HG03460 (cell line): ENCODE data around the gene SGMS1.

Source experiments
- ATAC-seq: cut with Tn5 transposase; IDR thresholded peaks from one replicate; pipeline ENCODE4 v1.9.1; 2021; ENCODE audit not compliant: unreplicated experiment

The SGMS1 gene

DNA sequence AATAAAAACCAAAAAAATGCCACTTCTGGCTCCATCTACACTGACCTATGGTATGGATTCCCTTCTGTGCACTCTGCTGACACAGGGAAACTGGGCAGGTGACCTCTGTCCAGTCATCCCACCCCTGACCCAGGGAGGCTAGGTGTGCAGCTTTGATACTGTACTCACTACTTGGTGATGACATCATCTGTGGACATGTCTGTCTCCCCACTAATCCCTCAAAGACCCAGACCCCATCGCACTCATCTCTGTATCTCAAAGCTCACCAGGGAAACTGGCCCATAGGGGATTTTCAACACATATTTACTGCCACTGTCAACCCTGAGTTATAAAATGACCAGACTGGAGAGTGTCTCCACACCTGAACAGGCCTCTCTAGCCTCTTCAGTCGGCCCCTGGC lies 10.6 kb downstream of the SGMS1 start:
- ATAC-seq = peak; percentile 61

DNA sequence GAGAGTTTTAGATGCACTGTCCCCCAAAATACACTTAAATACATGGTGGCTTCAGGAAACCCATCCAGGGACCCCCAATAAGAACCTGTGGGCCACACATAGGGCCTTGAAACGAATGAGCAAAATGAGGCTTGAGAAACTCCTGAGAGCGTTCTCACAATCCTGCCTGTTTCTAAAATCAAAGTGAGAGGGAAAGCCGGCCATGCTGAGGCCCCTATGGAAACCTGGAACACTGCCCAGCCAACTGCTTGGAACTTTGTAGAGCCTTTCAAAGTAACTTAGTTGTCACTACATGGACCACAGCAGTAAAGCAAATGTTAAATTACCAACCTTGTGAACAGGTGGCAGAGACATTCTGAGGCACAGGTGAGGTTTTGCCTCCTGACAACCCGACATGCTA lies 13.4 kb downstream of the SGMS1 start:
- ATAC-seq = no peak

DNA sequence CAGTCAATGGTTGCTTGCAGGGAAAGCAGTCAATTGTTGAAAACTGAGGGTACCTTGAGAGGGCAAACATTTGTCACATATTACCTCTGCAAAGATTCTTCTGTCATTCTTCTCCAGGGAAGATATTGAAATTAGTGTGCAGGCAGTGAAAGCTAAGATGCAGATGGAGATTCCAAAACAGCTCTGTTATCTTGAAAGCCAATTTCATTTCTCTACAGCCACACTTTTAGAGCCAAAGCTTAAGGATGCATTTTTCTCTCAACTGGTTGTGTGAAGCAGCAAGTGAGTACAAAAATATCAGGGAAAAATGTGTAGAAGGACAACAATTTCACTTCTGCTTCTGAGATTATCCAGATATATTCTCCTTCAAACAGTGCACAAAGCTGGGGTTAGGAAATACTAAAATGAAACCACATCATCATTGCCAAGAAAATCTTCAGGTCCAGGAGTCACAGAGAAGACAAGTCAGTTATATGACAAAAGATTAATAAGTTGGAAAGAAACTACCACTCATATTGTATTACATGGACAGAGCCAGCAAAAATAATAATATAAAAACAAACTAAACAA lies 16.3 kb downstream of the SGMS1 start:
- ATAC-seq = no peak

DNA sequence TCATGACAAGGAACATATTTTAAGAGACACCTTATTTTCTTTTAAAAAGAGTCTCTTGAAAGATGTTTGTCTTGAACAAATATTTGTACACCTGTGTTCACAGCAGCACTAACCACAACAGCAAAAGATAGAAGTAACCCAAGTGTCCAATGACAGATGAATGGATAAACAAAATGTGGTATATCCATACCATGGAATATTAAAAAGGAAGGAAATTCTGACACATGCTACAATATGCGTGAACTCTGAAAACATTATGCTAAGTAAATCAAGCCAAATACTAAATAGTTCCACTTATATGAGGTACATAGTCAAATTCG lies 17.8 kb downstream of the SGMS1 start:
- no peak for ATAC-seq

GRCh38 chr10:50605269-50605950 lies 18.3 kb downstream of the SGMS1 start:
- peak; percentile 75 for ATAC-seq

DNA sequence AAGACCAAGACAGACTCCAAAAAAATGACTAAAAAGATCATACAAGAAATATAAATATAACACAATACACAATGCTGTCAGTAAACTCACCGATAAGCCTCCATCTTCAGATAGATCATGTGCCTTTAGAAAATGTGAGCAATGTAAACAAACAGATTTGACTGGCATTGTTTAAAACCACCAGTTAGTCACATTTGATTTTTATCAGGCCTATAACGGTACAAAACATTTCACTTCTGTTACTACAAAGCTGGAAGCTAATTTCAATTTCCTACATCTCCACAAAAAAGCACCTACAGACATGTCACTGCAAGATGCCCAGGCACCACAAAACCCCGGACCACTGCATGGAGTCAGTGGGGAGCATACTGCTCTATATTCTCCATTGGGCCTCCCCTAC lies 18.9 kb downstream of the SGMS1 start:
- no peak for ATAC-seq

GRCh38 chr10:50604049-50604640 lies 19.6 kb downstream of the SGMS1 start:
- ATAC-seq = peak; percentile 49

- no peak for ATAC-seq
Observed at GRCh38 chr10:50603151-50603850, 20.5 kb downstream of the SGMS1 start.

DNA sequence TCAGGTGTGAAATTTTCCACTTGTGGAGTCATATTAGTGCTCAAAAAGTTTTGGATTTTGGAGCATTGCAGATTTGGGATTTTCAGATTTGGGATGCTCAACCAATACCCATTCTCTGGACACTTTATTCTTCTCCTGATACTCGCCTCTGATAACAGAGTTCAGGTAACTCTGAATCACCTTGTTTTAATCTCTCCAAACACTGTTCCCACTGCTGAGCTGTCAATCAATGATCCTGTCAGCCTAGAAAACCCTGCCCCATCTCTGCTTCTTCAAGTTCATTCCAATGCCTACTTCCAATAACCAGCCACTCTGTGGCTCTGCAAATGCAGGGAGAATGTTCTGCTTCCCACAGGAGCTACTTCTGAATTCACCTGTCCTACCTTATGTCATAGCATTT lies 21.8 kb downstream of the SGMS1 start:
- ATAC-seq = no peak

DNA sequence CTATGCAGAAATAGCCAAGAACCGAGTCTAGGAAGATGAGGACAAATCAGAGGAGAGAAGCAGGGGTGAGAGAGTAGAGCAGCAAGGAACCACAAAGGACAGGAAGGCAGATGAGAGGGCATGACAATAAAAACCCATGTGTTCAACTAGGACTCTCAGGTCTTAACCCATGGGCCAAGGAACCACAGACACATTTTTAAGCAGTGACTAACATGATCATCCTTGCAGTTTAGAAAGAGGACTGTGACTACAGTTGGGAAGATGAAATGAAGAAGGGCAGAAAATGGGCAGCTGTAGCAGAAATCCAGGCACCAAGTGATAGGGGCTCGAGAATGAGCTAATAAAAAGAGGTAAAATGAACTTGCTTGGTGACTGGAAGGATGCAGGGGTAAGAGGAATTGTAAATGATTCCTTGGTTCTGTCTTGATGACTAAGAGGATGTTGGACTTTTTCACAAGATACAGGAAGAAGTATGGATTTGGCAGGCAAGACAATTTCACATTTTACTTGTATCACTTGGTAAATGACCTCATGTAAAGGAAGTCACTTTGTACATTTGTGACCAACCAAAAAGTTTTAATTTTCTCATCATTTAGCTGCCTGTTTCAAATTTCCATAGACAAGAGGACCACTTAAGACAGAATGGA lies 22.8 kb downstream of the SGMS1 start:
- ATAC-seq = no peak

DNA sequence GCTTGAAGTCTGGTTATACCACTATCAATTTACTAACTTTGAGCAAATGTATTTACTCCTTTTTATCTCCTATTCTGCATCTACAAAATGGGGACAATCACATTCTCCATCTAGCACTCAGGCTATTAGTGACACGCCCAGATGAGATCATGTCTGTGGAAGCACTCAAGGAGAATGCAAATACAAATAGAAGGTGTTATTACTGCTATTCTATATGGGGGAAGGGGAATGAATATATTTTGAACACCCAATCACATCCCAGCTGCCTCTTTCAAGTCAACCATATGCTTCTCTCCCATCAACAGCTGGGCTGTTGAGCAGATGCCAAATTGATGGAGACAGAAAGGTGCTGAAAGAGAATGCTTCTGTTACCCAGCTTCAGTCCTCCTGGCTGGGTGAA lies 23.5 kb downstream of the SGMS1 start:
- no peak for ATAC-seq

GRCh38 chr10:50596897-50597296 lies 26.9 kb downstream of the SGMS1 start:
- no peak for ATAC-seq

DNA sequence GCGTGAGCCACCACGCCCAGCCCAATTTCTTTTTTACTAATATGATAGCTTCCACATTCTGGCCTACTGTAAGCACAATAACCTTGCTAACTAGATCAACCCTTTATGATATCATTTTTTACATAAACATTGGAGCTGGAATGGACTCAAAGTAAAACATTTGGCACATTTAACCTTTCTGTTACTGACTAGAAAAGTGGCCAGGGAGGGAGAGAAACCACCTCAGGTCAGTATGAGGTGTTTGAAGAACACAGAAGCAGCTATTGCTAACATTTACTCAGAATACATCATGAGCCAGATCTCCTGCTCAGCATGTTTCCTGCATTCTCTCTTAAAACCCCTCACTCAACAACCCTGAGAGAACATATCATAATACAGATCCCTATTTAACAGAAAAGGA lies 27.3 kb downstream of the SGMS1 start:
- no peak for ATAC-seq

DNA sequence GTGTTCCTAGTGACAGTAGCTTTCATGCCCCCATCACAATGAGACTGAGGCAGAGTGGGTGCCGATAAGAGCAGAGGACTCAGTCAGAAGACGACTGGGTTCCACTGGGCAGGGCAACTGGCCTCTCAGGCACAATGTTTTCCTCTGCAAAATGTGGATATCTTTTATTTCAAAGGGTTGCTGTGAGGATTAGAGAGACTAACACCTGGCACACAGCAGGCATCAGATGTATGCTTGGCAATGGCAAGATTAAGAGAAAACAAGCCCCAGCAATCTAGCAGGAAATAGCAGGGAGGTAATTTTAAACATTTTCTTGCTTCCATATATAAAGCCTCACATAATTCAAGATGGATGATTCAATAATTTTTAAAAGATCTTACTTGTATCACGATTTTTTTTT lies 28.0 kb downstream of the SGMS1 start:
- no peak for ATAC-seq

GRCh38 chr10:50593523-50594376 lies 30.0 kb downstream of the SGMS1 start:
- no peak for ATAC-seq

DNA sequence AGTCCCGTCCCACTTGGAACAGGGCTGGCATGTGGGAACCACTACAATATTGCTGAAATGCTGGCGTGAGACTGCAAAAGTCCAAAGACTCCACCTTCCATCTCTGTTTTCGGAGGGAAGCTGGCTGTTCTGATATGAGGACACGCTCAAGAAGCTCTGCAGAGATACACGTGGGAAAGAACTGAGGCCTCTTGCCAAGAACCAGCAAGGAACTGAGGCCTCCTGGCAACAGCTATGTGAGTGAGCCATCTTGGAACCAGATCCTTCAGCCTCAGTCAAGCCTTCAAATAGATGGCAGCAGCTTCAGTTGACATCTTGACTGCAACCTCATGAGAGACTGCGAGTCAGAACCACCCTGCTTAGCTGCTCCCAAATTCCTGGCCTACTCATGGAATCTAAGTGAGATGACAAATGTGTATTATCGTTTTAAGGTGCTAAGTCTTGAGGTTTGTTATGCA lies 30.8 kb downstream of the SGMS1 start:
- no peak for ATAC-seq

- no peak for ATAC-seq
Observed at GRCh38 chr10:50590935-50591334, 32.8 kb downstream of the SGMS1 start.

- no peak for ATAC-seq
Observed at GRCh38 chr10:50586740-50587088, 37.0 kb downstream of the SGMS1 start.

DNA sequence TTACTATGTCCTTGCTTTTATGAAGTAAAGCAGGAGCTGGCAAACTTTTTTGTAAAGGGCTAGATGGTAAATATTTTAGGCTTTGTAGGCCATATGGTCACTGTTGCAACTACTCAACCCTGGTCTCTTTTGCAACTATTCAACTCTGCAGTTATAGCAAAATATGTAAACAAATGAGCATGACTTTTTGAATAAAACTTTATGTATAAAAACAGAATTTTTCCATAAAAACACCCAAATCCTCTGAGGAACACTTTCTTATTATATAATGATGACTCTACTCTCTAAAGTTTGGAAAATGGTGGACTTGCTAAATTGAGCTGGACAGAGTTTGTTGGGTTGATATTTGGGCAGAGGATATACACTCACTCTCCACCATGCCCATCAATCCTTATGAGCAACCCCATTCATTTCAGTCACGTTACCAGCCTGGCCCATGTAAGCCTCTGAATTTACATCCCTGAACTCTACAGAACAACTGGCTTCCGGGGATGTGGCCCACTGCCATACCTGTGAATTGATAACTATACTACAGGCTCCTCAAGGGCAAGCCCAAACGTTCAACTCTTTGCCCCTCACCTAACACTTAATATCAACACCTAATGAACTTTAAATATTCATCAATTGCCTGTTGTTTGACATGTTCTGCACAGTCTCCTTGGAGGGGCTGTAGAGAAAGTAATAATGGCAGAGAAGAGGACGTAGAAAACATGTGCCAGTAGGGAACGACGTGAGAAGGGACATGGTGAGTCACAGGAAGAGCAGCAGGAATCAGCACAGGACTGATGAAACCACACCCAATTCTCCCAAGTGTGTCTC lies 37.6 kb downstream of the SGMS1 start:
- no peak for ATAC-seq
